Stomach (tissue), 9 donors: ENCODE measurements around the gene CAV1. TPM values are rescaled to one million over a fixed set of nuclear protein-coding genes. Genes with fewer than 3 reads are reported as not detected.
"Not testable (repeated sequence)": the region's sequence is repeated elsewhere in the genome, so short reads cannot be mapped to it uniquely, and the experiment has no call there.

ENCODE experiments used
- DNase-seq, 2 donors: peaks; one replicate each; pipeline versions ENCODE4 v3.0.0 to v3.0.0-alpha.2; 2013 to 2019
- H3K27ac ChIP-seq, 5 donors: fragments of 200-600 bp in 4 of 5; sonication (generic) in 4 of 5; one replicate each; pipeline ENCODE4 v1.5.1; 2013 to 2019; ENCODE audit warnings: mild to moderate bottlenecking in 1 of 5, moderate library complexity in 1 of 5
- H3K27me3 ChIP-seq, 3 donors: fragments of 200-600 bp; sonication (generic); one replicate each; pipeline ENCODE4 v1.5.1; 2017 to 2019; ENCODE audit warnings: mixed run types in 1 of 3
- H3K36me3 ChIP-seq, 4 donors: fragments of 200-600 bp; sonication (generic); 1 replicate in 3 of 4; 2 replicates in 1 of 4; pipeline ENCODE4 v1.5.1; 2016 to 2019
- H3K4me1 ChIP-seq, 4 donors: fragments of 200-600 bp; sonication (generic); one replicate each; pipeline ENCODE4 v1.5.1; 2016 to 2019
- H3K4me3 ChIP-seq, 4 donors: fragments of 200-600 bp; sonication (generic) in 3 of 4; one replicate each; pipeline ENCODE4 v1.5.1; 2016 to 2019; ENCODE audit warnings: mild to moderate bottlenecking in 1 of 4
- H3K9me3 ChIP-seq, 4 donors: fragments of 200-600 bp; sonication (generic); one replicate each; pipeline ENCODE4 v1.5.1; 2016 to 2019
- CTCF ChIP-seq, 7 experiments: fragments of 450-650 bp in 4 of 7; fragments of 200-600 bp in 3 of 7; sonication (generic) in 3 of 7; IDR thresholded peaks; one replicate each; pipeline ENCODE4 v1.5.1; 2016 to 2019; ENCODE audit warnings: antibody characterized with exemption in 7 of 7, control low read depth in 2 of 7, mild to moderate bottlenecking in 1 of 7
- EP300 ChIP-seq: sonication (generic); formaldehyde crosslinking; IDR thresholded peaks from one replicate; pipeline ENCODE4 v1.6.1; 2017; ENCODE audit warnings: antibody characterized with exemption
- POLR2A ChIP-seq, 4 donors: fragments of 450-650 bp; IDR thresholded peaks; one replicate each; pipeline ENCODE4 v1.6.1; 2016; ENCODE audit warnings: antibody characterized with exemption in 4 of 4, control low read depth in 2 of 4, mild to moderate bottlenecking in 1 of 4, moderate library complexity in 1 of 4
- POLR2AphosphoS5 ChIP-seq, 3 donors: sonication (generic); formaldehyde crosslinking; IDR thresholded peaks; one replicate each; pipeline ENCODE4 v1.6.1; 2016; ENCODE audit warnings: antibody characterized with exemption in 3 of 3
- WGBS, 5 donors: extraction: QIAGEN DNeasy Blood & Tissue Kit in 3 of 5; methylation state at CpG; one replicate each; pipeline versions ENCODE4 v1.1.5 to v1.1.7; 2013 to 2018; 5-methylcytosine and 5-hydroxymethylcytosine counted together
- intact Hi-C: fragments of 100-400 bp; cut with DNase I; formaldehyde crosslinking; loops from one replicate; pipeline ENCODE4 v1.15.1; 2023; ENCODE audit warnings: low total_unique reads
- polyA plus RNA-seq, 3 donors: library from polyadenylated mRNA; stranded (reverse); fragments of 200-250 nt; gene quantifications; one replicate each; pipeline ENCODE4 v1.2.3, GENCODE V29; 2013
- total RNA-seq, 5 donors: library from RNA; depleted of rRNA; stranded (reverse); fragments of >200 nt; gene quantifications; one replicate each; pipeline versions ENCODE4 v1.1.0 to v1.2.3, GENCODE V29; 2014 to 2016
- donor health status: healthy with polysubstance abuse.
- donor health status: Bipolar disorder and iron deficiency.
- donor health status: healthy.

The CAV1 gene
- total and polyA plus RNA-seq, 8 donors: 18.5 to 719 (median 86.7) TPM

DNA sequence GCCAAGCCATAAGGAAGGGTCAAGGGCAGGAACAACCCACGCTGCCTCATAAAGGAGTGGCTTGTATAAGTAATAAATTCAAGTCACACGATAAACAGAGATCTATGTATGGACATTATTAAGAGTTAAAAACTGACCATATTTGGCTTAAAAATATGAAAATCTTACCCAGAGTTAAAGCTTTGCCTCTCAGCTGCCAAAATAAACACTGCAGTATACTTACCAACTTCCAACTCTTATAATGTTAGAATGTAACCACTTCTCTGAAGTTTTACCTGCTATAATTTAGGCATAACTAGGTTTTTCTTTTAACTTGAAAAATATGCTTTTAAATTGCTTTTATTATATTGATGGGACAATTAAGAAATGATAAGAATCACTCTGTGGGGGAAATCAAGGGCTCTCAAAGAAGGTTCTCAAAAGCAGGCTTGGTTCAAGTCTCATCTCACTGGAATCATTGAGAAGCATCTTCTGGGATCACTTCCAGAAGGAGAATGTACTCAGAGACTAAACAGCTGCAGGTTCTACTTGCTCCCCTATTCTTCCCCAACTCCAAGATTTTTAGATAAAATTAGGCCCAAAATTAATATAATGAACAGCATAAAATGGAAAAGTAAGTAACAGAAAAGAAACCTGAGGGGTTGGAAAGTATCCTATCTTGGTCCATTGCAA lies 41.4 kb upstream of the CAV1 start:
- Histone ChIP-seq H3K4me3 (no peak overlapping the region), H3K4me1 (no peaks in the 10 kb centered on the region), H3K27ac (no peak overlapping the region), H3K9me3 (no peaks in the 10 kb centered on the region), H3K36me3 (no peaks in the 10 kb centered on the region), H3K27me3 (no peaks in the 10 kb centered on the region)
- no peak for DNase-seq
- WGBS, 5 donors: 60 to 86% (median 67%) methylated on average over 2 of the region's 2 CpGs
- no peak for TF ChIP-seq EP300
- TF ChIP-seq POLR2AphosphoS5 (IDR thresholded peaks at IDR 0.05): no peak
- no peak for TF ChIP-seq CTCF (IDR thresholded peaks at IDR 0.05)
- no peak for TF ChIP-seq POLR2A (IDR thresholded peaks at IDR 0.05)
- intact Hi-C loops: no loop called here

GRCh38 chr7:116484389-116484788 lies 40.4 kb upstream of the CAV1 start:
- H3K4me3 ChIP-seq, intact Hi-C loops, H3K27me3 ChIP-seq, H3K36me3 ChIP-seq, DNase-seq, H3K9me3 ChIP-seq, H3K4me1 ChIP-seq, H3K27ac ChIP-seq: not testable (repeated sequence)
- WGBS, 5 donors: 96 to 98% (median 97%) methylated on average over 4 of the region's 4 CpGs

DNA sequence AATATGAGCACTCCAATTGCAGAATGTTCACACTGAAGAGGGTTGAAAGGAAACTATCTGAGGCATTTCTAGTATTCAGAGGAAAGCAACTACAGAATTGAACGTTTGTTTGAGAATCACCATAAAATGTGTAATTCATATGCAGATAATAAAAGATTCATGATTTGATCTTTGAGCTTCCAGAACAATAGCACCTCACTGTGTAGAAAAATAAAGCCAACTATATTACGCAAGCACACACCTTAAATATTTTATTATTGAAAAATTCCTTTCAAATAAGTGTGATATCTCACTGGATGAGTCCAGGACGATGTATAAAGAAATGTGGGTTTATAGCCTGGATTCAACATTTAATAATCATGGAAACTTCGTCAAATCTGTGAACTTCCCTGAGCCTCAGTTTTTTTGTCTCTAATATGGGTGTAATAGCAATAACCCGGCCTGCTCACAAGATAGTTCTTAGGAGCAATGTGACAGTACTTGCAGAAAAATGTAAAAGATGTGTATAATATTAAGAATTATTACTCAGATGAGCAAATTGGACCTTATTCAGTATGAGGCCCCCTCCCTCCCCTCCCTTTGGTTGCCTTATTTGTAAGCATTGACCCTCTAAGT lies 36.8 kb upstream of the CAV1 start:
- no peak for DNase-seq
- intact Hi-C loops: no loop called here
- 73 to 86% (median 84%) methylated on average over 5 of the region's 5 CpGs for WGBS, 5 donors
- H3K36me3 ChIP-seq: no peaks in the 10 kb centered on the region
- no peaks in the 10 kb centered on the region for H3K27me3 ChIP-seq
- no peak for TF ChIP-seq POLR2A (IDR thresholded peaks at IDR 0.05)
- TF ChIP-seq POLR2AphosphoS5 (IDR thresholded peaks at IDR 0.05): no peak
- TF ChIP-seq EP300: no peak
- no peak for TF ChIP-seq CTCF (IDR thresholded peaks at IDR 0.05)
- H3K4me3 ChIP-seq: no peak overlapping the region
- no peaks in the 10 kb centered on the region for H3K9me3 ChIP-seq
- H3K4me1 ChIP-seq: peaks cover 0 to 26% (median 9%) of the 10 kb centered on the region in 4 donors
- no peak overlapping the region for H3K27ac ChIP-seq

- intact Hi-C loops: no loop called here
- H3K9me3 ChIP-seq: no peaks in the 10 kb centered on the region
- no peak for DNase-seq
- peaks cover 0 to 26% (median 9%) of the 10 kb centered on the region in 4 donors for H3K4me1 ChIP-seq
- H3K36me3 ChIP-seq: no peaks in the 10 kb centered on the region
- H3K4me3 ChIP-seq: no peak overlapping the region
- H3K27ac ChIP-seq: no peak overlapping the region
- TF ChIP-seq CTCF (IDR thresholded peaks at IDR 0.05) (no peak), EP300 (no peak), POLR2AphosphoS5 (IDR thresholded peaks at IDR 0.05) (no peak), POLR2A (IDR thresholded peaks at IDR 0.05) (no peak)
- WGBS, 5 donors: 10 to 45% (median 39%) methylated on average over 2 of the region's 2 CpGs
- H3K27me3 ChIP-seq: no peaks in the 10 kb centered on the region
Observed at GRCh38 chr7:116490351-116490750, 34.5 kb upstream of the CAV1 start.
